Transverse colon (tissue), 4 donors: ENCODE data around the gene SRPK3.

Experiments
- EP300 ChIP-seq: sonication (generic); formaldehyde crosslinking; IDR thresholded peaks from one replicate; pipeline ENCODE4 v1.6.1; 2017; ENCODE audit warnings: antibody characterized with exemption, low read depth
- POLR2A ChIP-seq: fragments of 450-650 bp; IDR thresholded peaks from one replicate; pipeline ENCODE4 v1.6.1; 2016; ENCODE audit warnings: antibody characterized with exemption, mild to moderate bottlenecking, moderate library complexity
- POLR2AphosphoS5 ChIP-seq, 3 donors: sonication (generic); formaldehyde crosslinking; IDR thresholded peaks; one replicate each; pipeline ENCODE4 v1.6.1; 2016; ENCODE audit warnings: antibody characterized with exemption in 3 of 3
- TF ChIP-seq, protein P1 (sequence below), 5 experiments: fragments of 200-600 bp in 3 of 5; fragments of 450-650 bp in 2 of 5; sonication (generic) in 3 of 5; IDR thresholded peaks; 1 replicate in 2 of 5; 2 replicates in 3 of 5; pipeline ENCODE4 v1.5.1; 2016 to 2017; ENCODE audit warnings: antibody characterized with exemption in 5 of 5, inconsistent platforms in 3 of 5, mild to moderate bottlenecking in 2 of 5, moderate library complexity in 1 of 5

- TF ChIP-seq POLR2AphosphoS5 (IDR thresholded peaks at IDR 0.05), result no peak
- TF ChIP-seq, protein P1, sequence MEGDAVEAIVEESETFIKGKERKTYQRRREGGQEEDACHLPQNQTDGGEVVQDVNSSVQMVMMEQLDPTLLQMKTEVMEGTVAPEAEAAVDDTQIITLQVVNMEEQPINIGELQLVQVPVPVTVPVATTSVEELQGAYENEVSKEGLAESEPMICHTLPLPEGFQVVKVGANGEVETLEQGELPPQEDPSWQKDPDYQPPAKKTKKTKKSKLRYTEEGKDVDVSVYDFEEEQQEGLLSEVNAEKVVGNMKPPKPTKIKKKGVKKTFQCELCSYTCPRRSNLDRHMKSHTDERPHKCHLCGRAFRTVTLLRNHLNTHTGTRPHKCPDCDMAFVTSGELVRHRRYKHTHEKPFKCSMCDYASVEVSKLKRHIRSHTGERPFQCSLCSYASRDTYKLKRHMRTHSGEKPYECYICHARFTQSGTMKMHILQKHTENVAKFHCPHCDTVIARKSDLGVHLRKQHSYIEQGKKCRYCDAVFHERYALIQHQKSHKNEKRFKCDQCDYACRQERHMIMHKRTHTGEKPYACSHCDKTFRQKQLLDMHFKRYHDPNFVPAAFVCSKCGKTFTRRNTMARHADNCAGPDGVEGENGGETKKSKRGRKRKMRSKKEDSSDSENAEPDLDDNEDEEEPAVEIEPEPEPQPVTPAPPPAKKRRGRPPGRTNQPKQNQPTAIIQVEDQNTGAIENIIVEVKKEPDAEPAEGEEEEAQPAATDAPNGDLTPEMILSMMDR (IDR thresholded peaks at IDR 0.05), result no peak
- TF ChIP-seq POLR2A, result no peak
- no peak for TF ChIP-seq EP300
These were observed 42.7 kb upstream of the SRPK3 start for GRCh38 chrX:153738056-153738605.
